GM20431 (cell line): ENCODE measurements around the gene PLK3.
"Not testable (repeated sequence)": the region's sequence is repeated elsewhere in the genome, so short reads cannot be mapped to it uniquely, and the experiment has no call there.

Experiments used
- in situ Hi-C: fragments of 300-500 bp; cut with MseI, MboI; formaldehyde crosslinking; loops from one replicate; pipeline ENCODE4 v1.15.0; 2020; ENCODE audit warnings: low sequenced_read_pairs; ENCODE audit not compliant: unreplicated experiment

The PLK3 gene

GRCh38 chr1:44786841-44787426 lies 13.2 kb upstream of the PLK3 start:
- in situ Hi-C loops = no loop called here

DNA sequence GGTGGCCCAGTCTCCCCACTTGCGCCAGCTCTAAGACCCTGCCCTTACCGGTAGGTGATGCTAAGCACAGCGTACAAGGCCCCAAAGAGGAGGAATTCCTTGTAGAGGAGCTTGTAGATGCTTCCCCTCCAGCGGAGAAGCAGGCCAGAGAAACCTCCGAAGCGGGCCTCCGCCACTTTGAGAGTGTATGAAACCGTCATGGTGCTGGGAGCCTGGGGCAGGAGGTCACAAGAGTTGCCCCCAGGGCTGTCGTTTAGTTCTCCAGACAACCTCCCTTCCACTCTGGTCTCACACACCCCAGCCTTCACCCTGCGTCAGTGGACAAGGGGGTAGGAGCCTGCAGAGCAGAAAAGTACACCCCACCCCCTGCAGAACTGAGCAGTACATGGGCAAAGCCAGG lies 12.7 kb upstream of the PLK3 start:
- in situ Hi-C loops = no loop called here

GRCh38 chr1:44788120-44788860 lies 11.9 kb upstream of the PLK3 start, which contains the start of gene BEST4:
Gene BEST4, minus strand, starts transcription at chr1:44788170. Its CDS starts 465 bp downstream, at chr1:44787705.
- in situ Hi-C loops = no loop called here

GRCh38 chr1:44790968-44791801 lies 9.0 kb upstream of the PLK3 start:
- in situ Hi-C loops = no loop called here

- in situ Hi-C loops = no loop called here
Measured at GRCh38 chr1:44792736-44793502, 7.3 kb upstream of the PLK3 start.

DNA sequence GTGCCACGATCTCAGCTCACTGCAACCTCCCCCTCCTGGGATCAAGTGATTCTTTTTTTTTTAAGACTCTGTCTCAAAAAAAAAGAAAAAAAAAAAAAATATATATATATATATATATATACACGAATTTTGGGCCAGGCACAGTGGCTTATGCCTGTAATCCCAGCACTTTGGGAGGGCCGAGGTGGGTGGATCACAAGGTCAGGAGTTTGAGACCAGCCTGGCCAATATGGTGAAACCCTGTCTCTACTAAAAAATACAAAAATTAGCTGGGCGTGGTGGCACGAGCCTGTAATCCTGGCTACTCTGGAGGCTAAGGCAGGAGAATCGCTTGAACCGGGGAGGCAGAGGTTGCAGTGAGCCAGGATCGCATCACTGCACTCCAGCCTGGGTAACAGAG lies 2.3 kb upstream of the PLK3 start:
- in situ Hi-C loops = not testable (repeated sequence)

DNA sequence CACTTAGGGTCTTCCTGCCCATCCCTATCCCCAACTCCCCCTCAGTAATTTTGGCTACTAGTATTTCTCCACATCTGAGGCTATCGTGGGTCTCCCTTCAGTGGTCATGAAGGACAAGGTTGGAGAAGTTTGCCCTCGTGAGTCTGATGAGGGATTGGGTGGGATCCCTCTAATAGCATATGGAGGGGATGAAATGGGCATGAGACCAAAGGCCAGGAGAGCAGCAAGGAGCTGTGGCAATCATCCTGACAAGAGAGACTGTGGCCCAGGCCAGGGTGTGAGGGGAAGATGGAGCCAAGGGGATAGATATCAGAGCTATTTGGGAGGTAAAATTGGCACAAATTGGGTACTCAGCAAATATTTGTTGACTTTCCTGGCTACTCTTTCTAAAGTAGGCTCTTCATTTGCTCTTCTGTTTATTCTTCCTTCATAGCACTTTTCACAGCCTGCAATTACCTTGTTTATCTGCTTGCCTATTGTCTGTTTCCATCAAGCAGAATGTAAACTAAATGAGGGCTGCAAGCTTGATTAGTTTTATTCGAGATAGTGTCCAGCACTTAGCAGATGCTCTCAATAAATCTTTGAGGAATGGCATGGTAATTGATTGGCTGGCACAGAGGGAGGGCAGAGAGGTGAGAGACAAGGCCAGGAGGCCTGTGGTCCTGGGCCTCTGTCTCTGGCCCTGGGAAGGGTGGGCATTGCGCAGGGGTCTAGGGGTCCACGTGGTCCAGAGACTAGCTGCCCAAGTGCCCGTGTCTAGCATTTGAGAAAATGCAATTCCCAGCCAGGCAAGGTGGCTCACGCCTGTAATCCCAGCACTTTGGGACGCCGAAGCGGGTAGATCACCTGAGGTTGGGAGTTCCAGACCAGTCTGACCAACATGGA lies 1.5 kb upstream of the PLK3 start:
- in situ Hi-C loops = no loop called here

DNA sequence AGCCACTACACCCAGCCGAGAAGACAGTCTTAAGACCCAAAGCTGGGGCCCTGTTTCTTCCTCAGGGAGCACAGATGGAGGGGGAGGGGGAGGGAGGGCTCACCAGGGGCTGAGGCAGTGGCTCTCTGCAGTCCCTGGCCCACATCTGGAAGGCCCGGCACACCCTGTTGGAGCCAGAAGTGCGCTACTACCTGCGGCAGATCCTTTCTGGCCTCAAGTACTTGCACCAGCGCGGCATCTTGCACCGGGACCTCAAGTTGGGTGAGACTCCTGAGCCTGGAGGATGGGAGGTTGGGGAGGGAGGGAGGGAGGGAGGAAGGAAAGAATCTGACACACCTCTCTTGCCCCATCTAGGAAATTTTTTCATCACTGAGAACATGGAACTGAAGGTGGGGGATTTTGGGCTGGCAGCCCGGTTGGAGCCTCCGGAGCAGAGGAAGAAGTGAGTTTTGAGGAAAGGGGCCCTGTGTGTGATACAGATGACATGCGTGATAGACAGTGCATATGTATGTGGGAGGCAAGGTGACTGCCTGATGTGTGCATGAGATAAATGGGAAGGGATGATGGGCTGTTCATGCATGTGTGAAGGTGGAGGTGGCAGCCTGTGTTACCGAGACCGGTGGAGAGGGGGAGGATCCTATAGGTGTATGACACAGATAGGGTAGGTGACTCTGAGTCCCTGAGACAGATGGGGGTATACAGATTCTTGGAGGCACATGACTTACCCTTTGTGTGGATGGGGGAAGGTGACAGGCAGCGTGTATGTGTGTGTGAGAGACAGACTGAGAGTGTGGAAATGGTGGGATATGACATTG lies 1.5 kb downstream of the PLK3 start:
- in situ Hi-C loops = loop anchor here (25.0 kb wide), 1 partner anchor 511 kb away; no protein-coding TSS in a partner anchor

DNA sequence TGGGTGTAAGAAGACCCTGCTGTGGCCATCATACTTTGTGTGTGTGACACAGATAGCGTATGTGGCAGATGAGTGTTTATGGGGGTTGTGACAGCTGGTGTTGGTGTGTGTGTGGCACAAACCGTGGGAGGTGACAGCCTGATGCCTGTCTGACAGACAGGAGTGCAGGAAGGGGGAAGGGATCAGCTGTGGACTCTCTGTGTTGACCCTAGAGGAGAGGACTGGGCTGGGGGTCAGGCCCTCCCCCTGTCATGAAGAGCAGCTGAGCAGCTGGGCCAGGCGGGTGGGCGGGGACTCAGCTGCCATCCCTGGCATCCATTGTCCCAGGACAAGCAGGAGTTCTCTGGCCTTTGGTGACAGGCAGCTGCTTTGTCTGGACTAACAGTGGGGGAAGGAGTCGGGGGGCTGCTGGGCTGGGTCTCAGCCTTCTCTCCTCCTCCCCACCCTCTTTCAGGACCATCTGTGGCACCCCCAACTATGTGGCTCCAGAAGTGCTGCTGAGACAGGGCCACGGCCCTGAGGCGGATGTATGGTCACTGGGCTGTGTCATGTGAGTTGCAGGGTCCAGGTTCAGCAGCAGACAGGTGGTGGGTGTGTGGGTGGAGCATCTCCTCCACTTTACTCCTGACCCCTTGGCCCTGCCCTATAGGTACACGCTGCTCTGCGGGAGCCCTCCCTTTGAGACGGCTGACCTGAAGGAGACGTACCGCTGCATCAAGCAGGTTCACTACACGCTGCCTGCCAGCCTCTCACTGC lies 2.3 kb downstream of the PLK3 start:
- in situ Hi-C loops = loop anchor here (25.0 kb wide), 1 partner anchor 510 kb away; no protein-coding TSS in a partner anchor

DNA sequence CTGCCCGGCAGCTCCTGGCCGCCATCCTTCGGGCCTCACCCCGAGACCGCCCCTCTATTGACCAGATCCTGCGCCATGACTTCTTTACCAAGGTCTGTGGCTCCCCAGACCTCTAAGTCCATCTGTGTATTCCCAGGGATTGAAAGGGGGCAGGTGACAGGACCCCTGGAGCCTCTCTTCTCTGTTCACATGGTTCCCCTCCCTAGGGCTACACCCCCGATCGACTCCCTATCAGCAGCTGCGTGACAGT lies 2.8 kb downstream of the PLK3 start:
- in situ Hi-C loops = loop anchor here (25.0 kb wide), 1 partner anchor 509 kb away; no protein-coding TSS in a partner anchor

- in situ Hi-C loops = loop anchor here (25.0 kb wide), 1 partner anchor 509 kb away; no protein-coding TSS in a partner anchor
Measured at GRCh38 chr1:44803312-44804095, 3.3 kb downstream of the PLK3 start.

DNA sequence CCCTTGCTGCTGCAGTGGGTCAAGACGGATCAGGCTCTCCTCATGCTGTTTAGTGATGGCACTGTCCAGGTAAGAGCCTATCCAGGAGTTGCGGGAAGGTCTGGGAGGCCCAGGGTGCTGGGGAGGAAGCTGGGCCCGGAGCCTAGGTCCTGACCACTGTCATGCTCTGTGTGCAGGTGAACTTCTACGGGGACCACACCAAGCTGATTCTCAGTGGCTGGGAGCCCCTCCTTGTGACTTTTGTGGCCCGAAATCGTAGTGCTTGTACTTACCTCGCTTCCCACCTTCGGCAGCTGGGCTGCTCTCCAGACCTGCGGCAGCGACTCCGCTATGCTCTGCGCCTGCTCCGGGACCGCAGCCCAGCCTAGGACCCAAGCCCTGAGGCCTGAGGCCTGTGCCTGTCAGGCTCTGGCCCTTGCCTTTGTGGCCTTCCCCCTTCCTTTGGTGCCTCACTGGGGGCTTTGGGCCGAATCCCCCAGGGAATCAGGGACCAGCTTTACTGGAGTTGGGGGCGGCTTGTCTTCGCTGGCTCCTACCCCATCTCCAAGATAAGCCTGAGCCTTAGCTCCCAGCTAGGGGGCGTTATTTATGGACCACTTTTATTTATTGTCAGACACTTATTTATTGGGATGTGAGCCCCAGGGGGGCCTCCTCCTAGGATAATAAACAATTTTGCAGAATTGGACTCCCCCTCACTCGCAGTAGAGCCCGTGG lies 5.3 kb downstream of the PLK3 start:
- in situ Hi-C loops = loop anchor here (25.0 kb wide), 1 partner anchor 507 kb away; no protein-coding TSS in a partner anchor

DNA sequence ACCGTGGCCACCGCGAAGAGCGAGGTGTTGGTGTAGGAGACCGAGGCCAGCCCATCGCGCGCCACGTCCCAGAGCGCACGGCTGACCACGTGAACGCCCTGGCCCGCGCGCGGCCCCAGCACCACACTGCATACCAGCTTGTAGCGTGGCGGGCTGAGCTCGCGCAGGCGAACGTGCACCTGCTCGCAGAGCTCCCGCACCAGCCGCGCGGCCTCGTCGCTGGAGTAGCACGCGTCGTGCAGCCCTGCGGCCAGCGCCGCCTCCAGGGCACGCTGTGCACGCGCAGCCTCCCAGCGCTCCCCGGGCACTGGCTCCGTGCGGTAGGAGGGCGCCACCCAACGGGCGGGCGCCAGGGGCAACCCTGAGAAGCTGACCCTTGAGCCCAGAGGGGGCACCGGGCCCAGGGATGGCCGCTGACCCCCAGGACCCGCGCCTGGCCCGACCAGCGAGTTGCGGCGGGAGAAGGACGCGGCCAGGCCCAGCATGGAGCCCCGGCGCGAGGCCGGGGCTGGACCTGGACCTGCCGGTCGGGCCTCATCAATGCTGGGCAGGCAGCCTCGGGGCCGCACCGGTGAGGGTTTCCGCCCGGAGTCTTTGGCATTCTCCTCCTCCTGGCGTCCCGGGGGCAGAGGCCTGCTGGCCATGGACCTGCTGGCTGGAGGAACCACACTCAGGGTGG lies 6.0 kb downstream of the PLK3 start:
- in situ Hi-C loops = loop anchor here (25.0 kb wide), 1 partner anchor 506 kb away; no protein-coding TSS in a partner anchor

- in situ Hi-C loops = loop anchor here (25.0 kb wide), 1 partner anchor 505 kb away; no protein-coding TSS in a partner anchor
Measured at GRCh38 chr1:44806704-44807363, 6.7 kb downstream of the PLK3 start, which contains the start of gene DYNLT4. Gene DYNLT4, minus strand, starts transcription at chr1:44807351. Its CDS starts 683 bp downstream, at chr1:44806668.
